Suprapubic skin (tissue), 4 donors: ENCODE measurements around the gene DENND2A. TPM values are rescaled to one million over a fixed set of nuclear protein-coding genes. Genes with fewer than 3 reads are reported as not detected.

ENCODE experiments used
- DNase-seq, 2 donors: peaks; one replicate each; pipeline ENCODE4 v3.0.0-alpha.2; 2019; ENCODE audit warnings: low spot score in 2 of 2
- H3K27ac ChIP-seq: fragments of 200-600 bp; sonication (generic); one replicate; pipeline ENCODE4 v1.5.1; 2019
- H3K27me3 ChIP-seq: fragments of 200-600 bp; sonication (generic); one replicate; pipeline ENCODE4 v1.5.1; 2019
- H3K36me3 ChIP-seq: fragments of 200-600 bp; sonication (generic); one replicate; pipeline ENCODE4 v1.5.1; 2019
- H3K4me1 ChIP-seq: fragments of 200-600 bp; sonication (generic); one replicate; pipeline ENCODE4 v1.5.1; 2019
- H3K4me3 ChIP-seq: fragments of 200-600 bp; sonication (generic); one replicate; pipeline ENCODE4 v1.5.1; 2019; ENCODE audit warnings: mild to moderate bottlenecking
- H3K9me3 ChIP-seq: fragments of 200-600 bp; sonication (generic); one replicate; pipeline ENCODE4 v1.5.1; 2019
- CTCF ChIP-seq, 2 donors: fragments of 200-600 bp in 1 of 2; fragments of 450-650 bp in 1 of 2; sonication (generic) in 1 of 2; IDR thresholded peaks; one replicate each; pipeline ENCODE4 v1.5.1; 2016 to 2019; ENCODE audit warnings: antibody characterized with exemption in 2 of 2, mild to moderate bottlenecking in 1 of 2, moderate library complexity in 1 of 2
- EP300 ChIP-seq: sonication (generic); formaldehyde crosslinking; IDR thresholded peaks from one replicate; pipeline ENCODE4 v1.6.1; 2017; ENCODE audit warnings: antibody characterized with exemption
- POLR2A ChIP-seq, 2 donors: fragments of 450-650 bp; IDR thresholded peaks; one replicate each; pipeline ENCODE4 v1.6.1; 2017; ENCODE audit warnings: antibody characterized with exemption in 2 of 2, mild to moderate bottlenecking in 2 of 2, moderate library complexity in 2 of 2
- POLR2AphosphoS5 ChIP-seq, 3 donors: sonication (generic); formaldehyde crosslinking; IDR thresholded peaks; one replicate each; pipeline ENCODE4 v1.6.1; 2017; ENCODE audit warnings: antibody characterized with exemption in 3 of 3
- WGBS: methylation state at CpG from one replicate; pipeline ENCODE4 v1.1.5; 2018; 5-methylcytosine and 5-hydroxymethylcytosine counted together
- total RNA-seq, 4 donors: library from RNA; depleted of rRNA; stranded (reverse); fragments of >200 nt; gene quantifications; one replicate each; pipeline ENCODE4 v1.1.0, GENCODE V29; 2016

DENND2A gene
- total RNA-seq, 4 donors from 2014 or later = 0.99 to 5.1 (median 2.2) TPM

GRCh38 chr7:140564643-140565042 lies 76.0 kb downstream of the DENND2A start:
- H3K4me1 ChIP-seq = no peaks in the 10 kb centered on the region

DNA sequence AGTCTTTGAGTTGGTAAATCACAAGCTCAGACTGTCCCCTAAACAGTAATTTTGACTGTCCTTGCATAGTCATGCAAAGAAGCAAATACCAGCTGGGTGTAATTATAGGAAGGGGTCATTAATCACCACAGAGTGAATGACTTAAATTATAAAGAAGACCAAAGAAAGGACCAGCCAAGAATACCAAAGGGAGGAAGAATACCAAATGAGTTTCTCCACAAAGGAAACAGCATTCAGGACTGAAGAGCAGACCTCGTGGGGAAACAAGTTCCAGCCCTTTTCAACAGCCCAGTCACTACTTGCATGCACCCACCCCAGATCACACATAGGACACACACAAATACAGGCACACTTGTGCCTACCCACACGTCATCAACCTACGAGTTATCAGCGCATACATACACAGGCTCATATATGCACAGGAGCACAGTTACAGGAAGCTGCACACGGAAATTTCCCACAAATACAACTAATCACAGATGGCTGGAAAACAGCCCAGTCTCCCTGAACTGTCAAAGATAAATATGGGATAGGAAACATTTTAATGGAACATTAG lies 77.6 kb downstream of the DENND2A start:
- WGBS = 41% methylated on average over 5 of the region's 5 CpGs
- TF ChIP-seq POLR2A (IDR thresholded peaks at IDR 0.05) = no peak
- TF ChIP-seq POLR2AphosphoS5 (IDR thresholded peaks at IDR 0.05) = no peak
- no peak for TF ChIP-seq EP300
- TF ChIP-seq CTCF (IDR thresholded peaks at IDR 0.05) = no peak
- no peaks in the 10 kb centered on the region for H3K27me3 ChIP-seq
- no peaks in the 10 kb centered on the region for H3K4me1 ChIP-seq
- no peaks in the 10 kb centered on the region for H3K36me3 ChIP-seq
- no peak overlapping the region for H3K27ac ChIP-seq
- no peak for DNase-seq
- H3K4me3 ChIP-seq = no peak overlapping the region
- H3K9me3 ChIP-seq = no peaks in the 10 kb centered on the region

More at GRCh38 chr7:140564643-140565042, 76.0 kb downstream of the DENND2A start:
- H3K9me3 ChIP-seq = no peaks in the 10 kb centered on the region
- H3K27ac ChIP-seq = no peak overlapping the region
- WGBS = 62% methylated on average over 4 of the region's 4 CpGs
- H3K36me3 ChIP-seq = no peaks in the 10 kb centered on the region
- H3K27me3 ChIP-seq = no peaks in the 10 kb centered on the region
- DNase-seq = no peak
- TF ChIP-seq EP300 (no peak), POLR2A (IDR thresholded peaks at IDR 0.05) (no peak), CTCF (IDR thresholded peaks at IDR 0.05) (no peak), POLR2AphosphoS5 (IDR thresholded peaks at IDR 0.05) (no peak)
- no peak overlapping the region for H3K4me3 ChIP-seq

DNA sequence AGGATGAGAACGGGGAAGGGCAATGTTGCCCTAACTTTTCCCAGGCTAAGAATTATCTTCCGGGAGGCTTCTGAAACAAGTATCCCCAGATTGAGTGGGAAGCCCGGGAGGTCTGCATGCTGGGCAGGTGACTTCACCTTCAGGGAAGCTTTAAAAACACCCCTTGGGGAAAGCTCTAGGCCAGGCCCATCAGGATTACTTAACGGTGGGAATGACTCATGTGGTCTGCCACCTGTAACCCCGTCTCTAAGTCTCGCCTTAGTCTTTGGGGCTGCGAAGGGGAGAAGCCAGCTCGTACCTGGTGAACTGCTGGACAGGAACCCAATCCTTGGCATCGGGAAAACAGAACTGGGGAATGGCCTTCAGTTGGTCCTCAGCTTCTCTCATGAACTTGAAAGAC lies 81.2 kb downstream of the DENND2A start:
- Histone ChIP-seq H3K4me1 (no peaks in the 10 kb centered on the region), H3K9me3 (no peaks in the 10 kb centered on the region), H3K27me3 (no peaks in the 10 kb centered on the region), H3K36me3 (no peaks in the 10 kb centered on the region), H3K4me3 (no peak overlapping the region), H3K27ac (no peak overlapping the region)
- TF ChIP-seq CTCF (IDR thresholded peaks at IDR 0.05) = no peak
- TF ChIP-seq EP300 = no peak
- no peak for TF ChIP-seq POLR2A (IDR thresholded peaks at IDR 0.05)
- TF ChIP-seq POLR2AphosphoS5 (IDR thresholded peaks at IDR 0.05) = no peak
- no peak for DNase-seq
- WGBS = 83% methylated on average over 9 of the region's 9 CpGs

DNA sequence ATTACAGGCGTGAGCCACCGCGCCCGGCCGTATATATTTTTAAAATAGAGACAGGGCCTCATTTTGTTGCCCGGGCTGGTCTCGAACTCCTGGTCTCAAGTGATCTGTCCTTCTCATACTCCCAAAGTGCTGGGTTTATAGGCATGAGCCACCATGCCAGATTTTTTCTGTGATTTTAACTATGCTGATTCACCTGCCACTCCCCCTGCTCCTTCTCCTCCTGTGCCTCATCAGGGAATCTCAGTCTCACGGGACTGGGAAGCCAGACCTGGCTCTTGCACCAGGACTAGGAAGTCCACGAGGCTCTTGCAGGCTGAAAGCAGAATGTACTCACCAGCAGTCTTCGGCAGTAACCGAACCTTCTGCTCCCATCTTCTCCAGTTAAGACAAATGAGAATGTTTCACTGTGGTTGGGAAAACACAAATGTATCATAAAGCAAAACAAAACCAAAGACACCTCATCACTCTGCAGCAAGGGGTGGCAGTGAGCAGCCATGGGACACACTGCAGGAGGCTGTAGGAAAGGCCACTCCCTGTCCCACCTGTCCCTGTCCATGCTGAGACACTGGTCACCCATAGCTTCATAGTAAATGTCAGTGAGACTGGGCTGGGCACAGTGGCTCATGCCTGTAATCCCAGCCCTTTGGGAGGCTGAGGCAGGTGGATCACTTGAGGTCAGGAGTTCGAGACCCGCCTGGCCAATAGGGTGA lies 82.6 kb downstream of the DENND2A start:
- 91% methylated on average over 13 of the region's 13 CpGs for WGBS

More for the DNA sequence above, 82.6 kb downstream of the DENND2A start:
- Histone ChIP-seq H3K9me3 (no peaks in the 10 kb centered on the region), H3K36me3 (no peaks in the 10 kb centered on the region), H3K27ac (no peak overlapping the region), H3K4me1 (no peaks in the 10 kb centered on the region), H3K4me3 (no peak overlapping the region), H3K27me3 (no peaks in the 10 kb centered on the region)
- TF ChIP-seq CTCF (IDR thresholded peaks at IDR 0.05) = no peak
- no peak for TF ChIP-seq POLR2A (IDR thresholded peaks at IDR 0.05)
- TF ChIP-seq POLR2AphosphoS5 (IDR thresholded peaks at IDR 0.05) = no peak
- TF ChIP-seq EP300 = no peak
- no peak for DNase-seq
